SK-N-SH (cell line): ENCODE data around the gene CA5A.
"Not testable (repeated sequence)": the region's sequence is repeated elsewhere in the genome, so short reads cannot be mapped to it uniquely, and the experiment has no call there.

Experiments used
- YY1 ChIP-seq: IDR thresholded peaks from 2 replicates; pipeline ENCODE4 v1.4.0; 2012; ENCODE audit warnings: low read depth, mild to moderate bottlenecking
- TF ChIP-seq, protein P1 (sequence below): fragments of 200-600 bp; sonication (generic); IDR thresholded peaks from 2 replicates; pipeline ENCODE4 v1.6.1; 2017; ENCODE audit warnings: antibody characterized with exemption, mild to moderate bottlenecking, moderate library complexity

- TF ChIP-seq, protein P1, sequence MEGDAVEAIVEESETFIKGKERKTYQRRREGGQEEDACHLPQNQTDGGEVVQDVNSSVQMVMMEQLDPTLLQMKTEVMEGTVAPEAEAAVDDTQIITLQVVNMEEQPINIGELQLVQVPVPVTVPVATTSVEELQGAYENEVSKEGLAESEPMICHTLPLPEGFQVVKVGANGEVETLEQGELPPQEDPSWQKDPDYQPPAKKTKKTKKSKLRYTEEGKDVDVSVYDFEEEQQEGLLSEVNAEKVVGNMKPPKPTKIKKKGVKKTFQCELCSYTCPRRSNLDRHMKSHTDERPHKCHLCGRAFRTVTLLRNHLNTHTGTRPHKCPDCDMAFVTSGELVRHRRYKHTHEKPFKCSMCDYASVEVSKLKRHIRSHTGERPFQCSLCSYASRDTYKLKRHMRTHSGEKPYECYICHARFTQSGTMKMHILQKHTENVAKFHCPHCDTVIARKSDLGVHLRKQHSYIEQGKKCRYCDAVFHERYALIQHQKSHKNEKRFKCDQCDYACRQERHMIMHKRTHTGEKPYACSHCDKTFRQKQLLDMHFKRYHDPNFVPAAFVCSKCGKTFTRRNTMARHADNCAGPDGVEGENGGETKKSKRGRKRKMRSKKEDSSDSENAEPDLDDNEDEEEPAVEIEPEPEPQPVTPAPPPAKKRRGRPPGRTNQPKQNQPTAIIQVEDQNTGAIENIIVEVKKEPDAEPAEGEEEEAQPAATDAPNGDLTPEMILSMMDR: not testable (repeated sequence)
- not testable (repeated sequence) for TF ChIP-seq YY1
Measured at GRCh38 chr16:87984180-87984579, 47.9 kb upstream of the CA5A start.
